Trophoblast cell (in vitro differentiated cells and primary cell): ENCODE results near the gene CPSF6.

ENCODE experiments used
- DNase-seq, 2 donors: peaks; one replicate each; pipeline ENCODE4 v3.0.0-alpha.2; 2016
- H2AFZ ChIP-seq: 2 replicates; pipeline ENCODE4 v1.6.1; 2013; ENCODE audit warnings: low read length, moderate library complexity, mild to moderate bottlenecking; ENCODE audit not compliant: insufficient read depth, poor library complexity
- H2AK5ac ChIP-seq: 2 replicates; pipeline ENCODE4 v1.6.1; 2013; ENCODE audit warnings: mild to moderate bottlenecking, low read length
- H2BK120ac ChIP-seq: 2 replicates; pipeline ENCODE4 v1.6.1; 2013; ENCODE audit warnings: low read length, mild to moderate bottlenecking, moderate library complexity; ENCODE audit not compliant: insufficient read depth, poor library complexity
- H2BK12ac ChIP-seq: 2 replicates; pipeline ENCODE4 v1.6.1; 2013; ENCODE audit warnings: mild to moderate bottlenecking, low read length, moderate library complexity
- H2BK5ac ChIP-seq: 2 replicates; pipeline ENCODE4 v1.6.1; 2013; ENCODE audit warnings: low read length, low read depth, moderate library complexity, mild to moderate bottlenecking; ENCODE audit not compliant: poor library complexity
- H3K14ac ChIP-seq: 2 replicates; pipeline ENCODE4 v1.6.1; 2013; ENCODE audit warnings: mild to moderate bottlenecking, low read length
- H3K18ac ChIP-seq: 2 replicates; pipeline ENCODE4 v1.6.1; 2013; ENCODE audit warnings: mild to moderate bottlenecking, low read length
- H3K23ac ChIP-seq: 2 replicates; pipeline ENCODE4 v1.6.1; 2013; ENCODE audit warnings: low read length
- H3K27ac ChIP-seq: 2 replicates; pipeline ENCODE4 v1.5.1; 2013; ENCODE audit warnings: low read depth, mild to moderate bottlenecking, inconsistent platforms, low read length, moderate library complexity
- H3K27me3 ChIP-seq: 2 replicates; pipeline ENCODE4 v1.6.1; 2013; ENCODE audit warnings: inconsistent platforms, mild to moderate bottlenecking, low read length, moderate library complexity; ENCODE audit not compliant: insufficient read depth
- H3K36me3 ChIP-seq, 2 experiments: 1 replicate in 1 of 2; 2 replicates in 1 of 2; pipeline ENCODE4 v1.6.1; 2013; ENCODE audit warnings: low read length in 2 of 2, mild to moderate bottlenecking in 2 of 2, moderate library complexity in 1 of 2; ENCODE audit not compliant: insufficient read depth in 2 of 2, control insufficient read depth in 1 of 2
- H3K4ac ChIP-seq: 2 replicates; pipeline ENCODE4 v1.6.1; 2013; ENCODE audit warnings: low read depth, mild to moderate bottlenecking, low read length, moderate library complexity
- H3K4me1 ChIP-seq, 2 experiments: 1 replicate in 1 of 2; 2 replicates in 1 of 2; pipeline ENCODE4 v1.6.1; 2013; ENCODE audit warnings: low read length in 2 of 2, mild to moderate bottlenecking in 2 of 2, moderate library complexity in 1 of 2; ENCODE audit not compliant: insufficient read depth in 2 of 2, control insufficient read depth in 1 of 2
- H3K4me2 ChIP-seq: 2 replicates; pipeline ENCODE4 v1.6.1; 2013; ENCODE audit warnings: inconsistent platforms, mild to moderate bottlenecking, low read length, moderate library complexity
- H3K4me3 ChIP-seq: 2 replicates; pipeline ENCODE4 v1.5.1; 2013; ENCODE audit warnings: mild to moderate bottlenecking, low read depth, low read length, inconsistent platforms
- H3K79me1 ChIP-seq: one replicate; pipeline ENCODE4 v1.6.1; 2013; ENCODE audit warnings: low read length
- H3K79me2 ChIP-seq: 2 replicates; pipeline ENCODE4 v1.6.1; 2013; ENCODE audit warnings: low read length, mild to moderate bottlenecking; ENCODE audit not compliant: control insufficient read depth, insufficient read depth, poor library complexity
- H3K9ac ChIP-seq: 2 replicates; pipeline ENCODE4 v1.6.1; 2013; ENCODE audit warnings: mild to moderate bottlenecking, low read length
- H3K9me3 ChIP-seq: 2 replicates; pipeline ENCODE4 v1.6.1; 2013; ENCODE audit warnings: low read depth, mild to moderate bottlenecking, control low read depth, inconsistent platforms, low read length; ENCODE audit not compliant: insufficient read depth
- H4K12ac ChIP-seq: 2 replicates; pipeline ENCODE4 v1.6.1; 2013; ENCODE audit warnings: low read depth, mild to moderate bottlenecking, low read length, moderate library complexity
- H4K8ac ChIP-seq: 2 replicates; pipeline ENCODE4 v1.6.1; 2013; ENCODE audit warnings: low read depth, mild to moderate bottlenecking, low read length, moderate library complexity
- H4K91ac ChIP-seq: one replicate; pipeline ENCODE4 v1.6.1; 2013; ENCODE audit warnings: low read depth, mild to moderate bottlenecking, low read length, moderate library complexity
- WGBS: extraction: QIAGEN DNeasy Blood & Tissue Kit; methylation state at CpG from one replicate; pipeline ENCODE4 v1.1.7; 2013; ENCODE audit warnings: missing lambda C conversion rate; ENCODE audit not compliant: insufficient read length, insufficient coverage; ENCODE audit errors: extremely low coverage; 5-methylcytosine and 5-hydroxymethylcytosine counted together

Gene CPSF6

DNA sequence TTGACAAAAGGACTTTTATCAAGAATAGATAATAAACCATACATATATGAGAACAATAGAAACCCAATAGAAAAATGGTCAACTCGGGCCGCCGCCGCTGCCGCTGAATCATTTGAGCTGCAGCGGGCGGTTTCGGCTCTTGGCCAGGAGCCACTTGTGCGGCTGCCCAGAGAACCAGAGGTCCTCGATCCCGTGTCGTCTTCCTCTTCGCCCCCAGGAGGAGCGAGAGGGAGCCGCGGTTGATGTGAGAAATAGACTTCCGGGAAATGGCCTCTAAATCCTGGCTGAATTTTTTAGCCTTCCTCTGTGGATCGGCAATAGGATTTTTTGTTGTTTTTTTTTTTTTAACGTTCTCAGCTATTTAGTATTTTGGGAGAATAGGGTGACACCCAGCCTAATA lies 44.8 kb downstream of the CPSF6 start:
- Histone ChIP-seq H3K14ac (no peak overlapping the region), H2AK5ac (no peak overlapping the region), H3K9me3 (no peaks in the 10 kb centered on the region), H3K79me1 (no peaks in the 10 kb centered on the region), H4K8ac (no peak overlapping the region), H3K27me3 (no peaks in the 10 kb centered on the region), H3K23ac (no peak overlapping the region), H3K18ac (no peak overlapping the region), H2BK12ac (no peak overlapping the region), H4K91ac (no peak overlapping the region), H3K79me2 (no peaks in the 10 kb centered on the region), H3K9ac (no peak overlapping the region), H2BK120ac (no peak overlapping the region), H3K4me3 (no peak overlapping the region), H2AFZ (no peak overlapping the region), H2BK5ac (no peak overlapping the region), H3K4me2 (no peak overlapping the region), H4K12ac (no peak overlapping the region), H3K36me3 (no peaks in the 10 kb centered on the region), H3K27ac (no peak overlapping the region), H3K4ac (no peak overlapping the region), H3K4me1 (no peaks in the 10 kb centered on the region)
- DNase-seq, result peak; percentile 74 to 78
- WGBS, result no CpG with 5 or more reads among the region's 19 CpGs

DNA sequence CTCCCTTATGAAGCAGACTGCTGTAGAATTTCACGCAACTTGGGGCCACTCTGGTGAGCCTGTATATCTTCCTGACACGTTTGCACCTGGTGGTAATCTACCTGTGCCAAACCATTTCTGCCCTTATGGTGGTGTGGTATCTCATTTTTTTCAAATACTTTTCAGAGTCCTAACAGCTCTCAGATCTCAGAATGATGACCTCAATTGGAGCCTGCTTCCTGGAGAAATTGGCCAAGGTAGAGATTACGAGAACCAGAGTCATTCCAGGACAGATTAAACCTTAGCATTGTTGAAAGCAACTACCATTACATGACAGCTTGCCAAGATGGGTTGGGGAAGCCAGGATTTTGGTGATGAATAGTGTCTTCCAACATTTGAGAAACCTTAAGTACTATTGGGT lies 48.2 kb downstream of the CPSF6 start:
- Histone ChIP-seq H3K4me1 (no peaks in the 10 kb centered on the region), H3K79me2 (no peaks in the 10 kb centered on the region), H3K79me1 (no peaks in the 10 kb centered on the region), H4K12ac (no peak overlapping the region), H2BK5ac (no peak overlapping the region), H4K91ac (no peak overlapping the region), H3K36me3 (no peaks in the 10 kb centered on the region), H3K9me3 (no peaks in the 10 kb centered on the region), H2BK120ac (no peak overlapping the region), H2AFZ (no peak overlapping the region), H4K8ac (no peak overlapping the region), H3K9ac (no peak overlapping the region), H3K4me2 (no peak overlapping the region), H3K18ac (no peak overlapping the region), H3K27ac (no peak overlapping the region), H2AK5ac (no peak overlapping the region), H3K23ac (no peak overlapping the region), H3K4me3 (no peak overlapping the region), H3K14ac (no peak overlapping the region), H2BK12ac (no peak overlapping the region), H3K4ac (no peak overlapping the region), H3K27me3 (no peaks in the 10 kb centered on the region)
- peak; percentile 66 to 90 for DNase-seq
- no CpG with 5 or more reads among the region's 3 CpGs for WGBS

DNA sequence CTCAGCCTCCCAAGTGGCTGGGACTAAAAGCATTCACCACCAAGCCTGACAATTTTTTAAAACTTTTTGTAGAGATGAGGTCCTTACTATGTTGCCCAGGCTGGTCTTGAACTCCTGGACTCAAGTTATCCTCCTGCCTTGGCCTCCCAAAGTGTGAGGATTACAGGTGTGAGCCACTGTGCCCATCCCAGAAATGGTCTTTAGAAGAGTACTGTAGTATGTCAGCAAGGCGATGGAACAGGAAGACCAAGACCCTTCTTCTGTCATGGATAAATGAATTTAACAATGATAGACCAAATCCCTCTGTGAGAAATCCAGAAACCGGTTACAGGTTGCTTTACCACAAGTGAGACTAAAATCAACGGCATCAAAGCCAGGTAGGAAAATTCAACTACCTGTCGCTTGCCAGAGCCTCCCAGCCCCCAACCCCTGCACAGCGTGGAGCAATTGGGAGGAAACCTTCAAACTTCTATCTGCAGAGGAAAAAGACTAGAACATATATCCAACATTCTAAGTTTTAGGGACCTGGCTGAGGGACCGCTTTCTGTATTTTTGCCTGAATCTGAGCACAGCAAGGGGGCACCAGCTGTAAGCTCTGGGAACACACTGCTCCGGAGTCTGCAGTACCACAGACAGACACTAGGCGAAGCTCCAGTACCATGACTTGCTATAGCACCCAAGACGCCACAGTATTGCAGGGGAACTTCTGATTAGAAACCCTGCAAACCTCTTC lies 51.3 kb downstream of the CPSF6 start:
- no peak overlapping the region for H3K9ac ChIP-seq
- no peaks in the 10 kb centered on the region for H3K4me1 ChIP-seq
- H3K23ac ChIP-seq, result no peak overlapping the region
- H3K4me3 ChIP-seq, result no peak overlapping the region
- no peak overlapping the region for H3K4ac ChIP-seq
- no peak overlapping the region for H4K8ac ChIP-seq
- no peak overlapping the region for H4K12ac ChIP-seq
- H3K4me2 ChIP-seq, result no peak overlapping the region
- no peak overlapping the region for H4K91ac ChIP-seq
- H3K18ac ChIP-seq, result no peak overlapping the region
- no CpG with 5 or more reads among the region's 9 CpGs for WGBS
- H3K27me3 ChIP-seq, result no peaks in the 10 kb centered on the region
- H3K27ac ChIP-seq, result no peak overlapping the region
- H2AK5ac ChIP-seq, result no peak overlapping the region
- no peaks in the 10 kb centered on the region for H3K9me3 ChIP-seq
- peak; percentile 86 to 91 for DNase-seq
- no peak overlapping the region for H2BK5ac ChIP-seq
- H3K36me3 ChIP-seq, result no peaks in the 10 kb centered on the region
- H3K14ac ChIP-seq, result no peak overlapping the region
- no peaks in the 10 kb centered on the region for H3K79me2 ChIP-seq
- no peak overlapping the region for H2BK120ac ChIP-seq
- no peak overlapping the region for H2BK12ac ChIP-seq
- H3K79me1 ChIP-seq, result no peaks in the 10 kb centered on the region
- H2AFZ ChIP-seq, result no peak overlapping the region

DNA sequence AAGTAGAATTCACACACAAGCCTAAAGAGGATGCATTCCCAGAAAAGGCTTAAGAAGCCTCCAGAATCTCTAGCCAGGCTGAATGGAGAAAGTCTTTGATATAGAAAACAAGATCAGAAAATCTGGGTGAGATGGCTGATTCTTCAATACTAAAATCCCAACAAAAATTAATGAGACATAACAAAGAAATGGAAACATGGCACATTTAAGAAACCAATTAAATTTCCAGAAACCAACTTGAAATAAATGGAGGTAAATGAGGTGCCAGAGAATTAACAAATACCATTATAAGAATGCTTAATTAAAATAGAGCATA lies 51.9 kb downstream of the CPSF6 start:
- Histone ChIP-seq H2AK5ac (no peak overlapping the region), H3K23ac (no peak overlapping the region), H3K14ac (no peak overlapping the region), H2BK12ac (no peak overlapping the region), H4K8ac (no peak overlapping the region), H4K91ac (no peak overlapping the region), H4K12ac (no peak overlapping the region), H3K27me3 (no peaks in the 10 kb centered on the region), H3K4ac (no peak overlapping the region), H2AFZ (no peak overlapping the region), H3K9me3 (no peaks in the 10 kb centered on the region), H2BK5ac (no peak overlapping the region), H3K4me3 (no peak overlapping the region), H3K4me1 (no peaks in the 10 kb centered on the region), H3K79me1 (no peaks in the 10 kb centered on the region), H2BK120ac (no peak overlapping the region), H3K9ac (no peak overlapping the region), H3K79me2 (no peaks in the 10 kb centered on the region), H3K4me2 (no peak overlapping the region), H3K36me3 (no peaks in the 10 kb centered on the region), H3K27ac (no peak overlapping the region), H3K18ac (no peak overlapping the region)
- no peak for DNase-seq
